Nephron progenitor cell (in vitro differentiated cells): ENCODE results near the gene ATXN2.
"Not testable (repeated sequence)": the region's sequence is repeated elsewhere in the genome, so short reads cannot be mapped to it uniquely, and the experiment has no call there.

Source experiments
- DNase-seq: peaks from one replicate; pipeline ENCODE4 v3.0.0; 2021
- H3K27ac Mint-ChIP-seq: 2 replicates; pipeline ENCODE4 v1.8.0; 2021; ENCODE audit warnings: mild to moderate bottlenecking, moderate library complexity, mixed read lengths
- H3K27me3 Mint-ChIP-seq: 2 replicates; pipeline ENCODE4 v1.8.0; 2021; ENCODE audit warnings: mild to moderate bottlenecking, low read depth, mixed read lengths; ENCODE audit not compliant: poor library complexity
- H3K36me3 Mint-ChIP-seq: 2 replicates; pipeline ENCODE4 v1.8.0; 2021; ENCODE audit warnings: low read depth, mixed read lengths
- H3K4me1 Mint-ChIP-seq: 2 replicates; pipeline ENCODE4 v1.8.0; 2021; ENCODE audit warnings: mixed read lengths
- H3K4me3 Mint-ChIP-seq: 2 replicates; pipeline ENCODE4 v1.8.0; 2021; ENCODE audit warnings: mild to moderate bottlenecking, moderate library complexity, mixed read lengths
- H3K9me3 Mint-ChIP-seq: 2 replicates; pipeline ENCODE4 v1.8.0; 2021; ENCODE audit warnings: mild to moderate bottlenecking, moderate library complexity, mixed read lengths
- CTCF ChIP-seq: fragments of 200-600 bp; sonication (generic); IDR thresholded peaks from 2 replicates; pipeline ENCODE4 v1.5.0; 2021; ENCODE audit warnings: antibody characterized with exemption

Gene ATXN2

GRCh38 chr12:111626230-111626629 is 27.1 kb upstream of the ATXN2 start:
- TF ChIP-seq CTCF = no peak
- Mint-ChIP-seq H3K9me3 (no peaks in the 10 kb centered on the region), H3K36me3 (peaks cover 6% of the 10 kb centered on the region), H3K27me3 (peaks cover 6% of the 10 kb centered on the region), H3K27ac (no peak overlapping the region), H3K4me3 (no peak overlapping the region), H3K4me1 (no peaks in the 10 kb centered on the region)
- no peak for DNase-seq

GRCh38 chr12:111624540-111624939 is 25.4 kb upstream of the ATXN2 start:
- DNase-seq = no peak
- H3K27me3 Mint-ChIP-seq = peaks cover 10% of the 10 kb centered on the region
- peak overlapping the region; percentile 58 for H3K27ac Mint-ChIP-seq
- H3K4me1 Mint-ChIP-seq = no peaks in the 10 kb centered on the region
- no peaks in the 10 kb centered on the region for H3K9me3 Mint-ChIP-seq
- no peak overlapping the region for H3K4me3 Mint-ChIP-seq
- H3K36me3 Mint-ChIP-seq = peaks cover 6% of the 10 kb centered on the region
- TF ChIP-seq CTCF = no peak

GRCh38 chr12:111617841-111618240 is 18.7 kb upstream of the ATXN2 start:
- not testable (repeated sequence) for H3K27me3 Mint-ChIP-seq, H3K4me1 Mint-ChIP-seq, H3K36me3 Mint-ChIP-seq, DNase-seq, H3K4me3 Mint-ChIP-seq, H3K9me3 Mint-ChIP-seq, H3K27ac Mint-ChIP-seq

GRCh38 chr12:111616177-111616623 is 17.1 kb upstream of the ATXN2 start:
- no peaks in the 10 kb centered on the region for H3K36me3 Mint-ChIP-seq
- H3K4me1 Mint-ChIP-seq = peaks cover 4% of the 10 kb centered on the region
- no peak overlapping the region for H3K4me3 Mint-ChIP-seq
- no peak for DNase-seq
- peaks cover 6% of the 10 kb centered on the region for H3K27me3 Mint-ChIP-seq
- no peak overlapping the region for H3K27ac Mint-ChIP-seq
- H3K9me3 Mint-ChIP-seq = peaks cover 6% of the 10 kb centered on the region
- TF ChIP-seq CTCF = no peak

- no peak for TF ChIP-seq CTCF
- Mint-ChIP-seq H3K27me3 (no peaks in the 10 kb centered on the region), H3K4me1 (no peaks in the 10 kb centered on the region), H3K9me3 (peaks cover 9% of the 10 kb centered on the region), H3K27ac (no peak overlapping the region), H3K36me3 (peaks cover 3% of the 10 kb centered on the region), H3K4me3 (no peak overlapping the region)
- DNase-seq = no peak
These were observed 8.1 kb upstream of the ATXN2 start for GRCh38 chr12:111607239-111607638.

- no peak overlapping the region for H3K27ac Mint-ChIP-seq
- peaks cover 12% of the 10 kb centered on the region for H3K9me3 Mint-ChIP-seq
- no peak for TF ChIP-seq CTCF
- H3K4me1 Mint-ChIP-seq = no peaks in the 10 kb centered on the region
- no peak for DNase-seq
- no peaks in the 10 kb centered on the region for H3K27me3 Mint-ChIP-seq
- H3K36me3 Mint-ChIP-seq = peaks cover 6% of the 10 kb centered on the region
- no peak overlapping the region for H3K4me3 Mint-ChIP-seq
These were observed 7.7 kb upstream of the ATXN2 start for GRCh38 chr12:111606767-111607230.
